SK-N-SH (cell line): ENCODE data around the gene TUBA4B. TPM values are rescaled to one million over a fixed set of nuclear protein-coding genes. Genes with fewer than 3 reads are reported as not detected.
A peak's percentile ranks its signal among the peaks of the same experiment; 100 is the strongest.

ENCODE experiments used
- CTCF ChIA-PET: fragments of 300-600, 350-600 bp; formaldehyde crosslinking; extraction: SDS; loops from one replicate; lab custom pipeline; 2021; lab: Yijun Ruan, JAX
- POLR2A ChIA-PET: fragments of 350-600 bp; sonication (Branson Sonifier 250); formaldehyde crosslinking; extraction: SDS; loops from one replicate; lab custom pipeline; 2020; ENCODE audit warnings: antibody characterized with exemption, inconsistent platforms; lab: Yijun Ruan, JAX
- DNase-seq: peaks from one replicate; pipeline ENCODE4 v3.0.0; 2012
- H2AFZ ChIP-seq: fragments of 200-600 bp; sonication (generic); 2 replicates; pipeline ENCODE4 v1.8.1; 2016; ENCODE audit warnings: antibody characterized with exemption, mild to moderate bottlenecking, low read depth
- H3F3A ChIP-seq: fragments of 200-600 bp; sonication (generic); replicated peaks from 2 replicates; pipeline ENCODE3; 2016; ENCODE audit warnings: antibody characterized with exemption, mild to moderate bottlenecking; ENCODE audit not compliant: insufficient read depth
- H3K27ac ChIP-seq, 2 experiments: fragments of 200-500 bp in 1 of 2; fragments of 200-600 bp in 1 of 2; sonication (Bioruptor generic) in 1 of 2; sonication (generic), shearing (Covaris generic) in 1 of 2; 2 replicates each; pipeline versions ENCODE4 v1.5.1 to v1.6.1; 2014 to 2016; ENCODE audit warnings: low read depth in 2 of 2, inconsistent platforms in 1 of 2, low read length in 1 of 2, mild to moderate bottlenecking in 1 of 2, mixed read lengths in 1 of 2
- H3K27me3 ChIP-seq: fragments of 200-600 bp; sonication (generic), shearing (Covaris generic); 2 replicates; pipeline ENCODE4 v1.6.1; 2016; ENCODE audit warnings: mixed run types; ENCODE audit not compliant: insufficient read depth
- H3K36me3 ChIP-seq, 2 experiments: fragments of 200-500 bp in 1 of 2; fragments of 200-600 bp in 1 of 2; sonication (Bioruptor generic) in 1 of 2; sonication (generic) in 1 of 2; replicated peaks in 1 of 2; 2 replicates each; pipeline versions ENCODE3 to v1.5.1; 2014 to 2016; ENCODE audit warnings: low read length in 1 of 2, mild to moderate bottlenecking in 1 of 2; ENCODE audit not compliant: insufficient read depth in 2 of 2, control insufficient read depth in 1 of 2
- H3K4me1 ChIP-seq, 2 experiments: fragments of 200-500 bp in 1 of 2; fragments of 200-600 bp in 1 of 2; sonication (Bioruptor generic) in 1 of 2; sonication (generic), shearing (Covaris generic) in 1 of 2; 2 replicates each; pipeline versions ENCODE4 v1.5.1 to v1.6.1; 2014 to 2016; ENCODE audit warnings: low read depth in 1 of 2, low read length in 1 of 2, mixed run types in 1 of 2; ENCODE audit not compliant: insufficient read depth in 2 of 2, control insufficient read depth in 1 of 2
- H3K4me2 ChIP-seq: fragments of 200-600 bp; sonication (generic), shearing (Covaris generic); 2 replicates; pipeline ENCODE4 v1.6.1; 2017; ENCODE audit warnings: mixed run types
- H3K4me3 ChIP-seq, 2 experiments: fragments of 200-500 bp in 1 of 2; fragments of 200-600 bp in 1 of 2; sonication (Bioruptor generic) in 1 of 2; sonication (generic), shearing (Covaris generic) in 1 of 2; 2 replicates each; pipeline versions ENCODE4 v1.5.1 to v1.8.1; 2014 to 2016; ENCODE audit warnings: low read depth in 2 of 2, inconsistent platforms in 1 of 2, low read length in 1 of 2, mild to moderate bottlenecking in 1 of 2, mixed read lengths in 1 of 2, moderate library complexity in 1 of 2
- H3K79me2 ChIP-seq: fragments of 200-600 bp; sonication (generic); 2 replicates; pipeline ENCODE4 v1.8.1; 2017; ENCODE audit warnings: mild to moderate bottlenecking; ENCODE audit not compliant: insufficient read depth
- H3K9ac ChIP-seq: fragments of 200-600 bp; sonication (generic); 2 replicates; pipeline ENCODE4 v1.6.1; 2017; ENCODE audit warnings: mixed run types
- H3K9me2 ChIP-seq: fragments of 200-600 bp; sonication (generic); 2 replicates; pipeline ENCODE4 v1.6.1; 2017; ENCODE audit warnings: mixed run types
- H3K9me3 ChIP-seq: fragments of 200-600 bp; sonication (generic); 2 replicates; pipeline ENCODE4 v1.6.1; 2017; ENCODE audit warnings: mixed run types, mild to moderate bottlenecking, moderate library complexity
- H4K20me1 ChIP-seq: fragments of 200-600 bp; sonication (generic); 2 replicates; pipeline ENCODE4 v1.6.1; 2017; ENCODE audit warnings: mild to moderate bottlenecking, mixed run types; ENCODE audit not compliant: insufficient read depth
- FOXJ3 ChIP-seq: sonication (generic); formaldehyde crosslinking; IDR thresholded peaks from 2 replicates; pipeline ENCODE4 v1.5.1; 2020; ENCODE audit warnings: mild to moderate bottlenecking, missing genetic modification reagents
- GABPA ChIP-seq: IDR thresholded peaks from 2 replicates; pipeline ENCODE4 v1.4.0; 2012; ENCODE audit warnings: low read depth, mild to moderate bottlenecking
- GATA2 ChIP-seq: sonication (generic); formaldehyde crosslinking; IDR thresholded peaks from 2 replicates; pipeline ENCODE4 v1.5.0; 2020; ENCODE audit warnings: mild to moderate bottlenecking, missing genetic modification reagents
- IRF3 ChIP-seq: fragments of 150-350 bp; IDR thresholded peaks from 2 replicates; pipeline ENCODE4 v1.6.1; 2016; ENCODE audit warnings: mild to moderate bottlenecking, low read depth, low read length
- MXI1 ChIP-seq: IDR thresholded peaks from 2 replicates; pipeline ENCODE4 v1.6.1; 2012; ENCODE audit warnings: mild to moderate bottlenecking, low read depth, low read length, improper control_type of control experiment
- RAD21 ChIP-seq: IDR thresholded peaks from 2 replicates; pipeline ENCODE4 v1.6.1; 2012; ENCODE audit warnings: mild to moderate bottlenecking, low read length
- RCOR1 ChIP-seq: fragments of 150-350 bp; IDR thresholded peaks from 2 replicates; pipeline ENCODE4 v1.6.1; 2017; ENCODE audit warnings: antibody characterized with exemption, low read length
- REST ChIP-seq: IDR thresholded peaks from 2 replicates; pipeline ENCODE4 v1.6.1; 2012; ENCODE audit warnings: mild to moderate bottlenecking, low read depth, low read length, moderate library complexity
- TCF12 ChIP-seq: IDR thresholded peaks from 2 replicates; pipeline ENCODE4 v1.4.0; 2012
- TEAD4 ChIP-seq: IDR thresholded peaks from 2 replicates; pipeline ENCODE4 v1.4.0; 2012; ENCODE audit warnings: mild to moderate bottlenecking, borderline replicate concordance; ENCODE audit not compliant: insufficient read depth
- USF1 ChIP-seq: IDR thresholded peaks from 2 replicates; pipeline ENCODE4 v1.4.0; 2012; ENCODE audit warnings: low read depth, borderline replicate concordance
- USF2 ChIP-seq: fragments of 150-350 bp; IDR thresholded peaks from 2 replicates; pipeline ENCODE4 v1.6.1; 2017; ENCODE audit warnings: antibody characterized with exemption, low read length, low read depth, borderline replicate concordance
- WGBS: methylation state at CpG from one replicate; pipeline ENCODE4 v1.1.6; 2017; ENCODE audit warnings: low lambda C conversion rate; 5-methylcytosine and 5-hydroxymethylcytosine counted together
- polyA plus RNA-seq, 3 experiments: library from polyadenylated mRNA; depleted of rRNA; stranded (reverse); fragments of >200 nt; gene quantifications; 2 replicates each; pipeline ENCODE4 v1.2.3, GENCODE V29; 2012

The TUBA4B gene
- polyA plus RNA-seq, 1 of the 3 experiments (the other 2 are of a cell fraction) = 0.03 TPM

- Histone ChIP-seq H3K4me1 (peaks cover 0 to 21% of the 10 kb centered on the region in 2 experiments; a peak in 2 of 4 replicates), H4K20me1 (no peaks in the 10 kb centered on the region), H3K79me2 (peaks cover 20% of the 10 kb centered on the region), H3K9me3 (no peaks in the 10 kb centered on the region), H3K27me3 (no peaks in the 10 kb centered on the region), H3K9me2 (no peaks in the 10 kb centered on the region), H3K4me3 (no peak overlapping the region), H3F3A (peaks cover under 1% of the 10 kb centered on the region), H3K36me3 (peaks cover 6 to 30% of the 10 kb centered on the region in 2 experiments), H3K4me2 (no peak overlapping the region), H3K27ac (no peak overlapping the region), H3K9ac (no peak overlapping the region), H2AFZ (no peak overlapping the region)
- no peak for TF ChIP-seq TEAD4
- TF ChIP-seq GATA2 (CRISPR knock-in tag) = no peak
- no peak for TF ChIP-seq USF2
- no peak for TF ChIP-seq GABPA
- no peak for DNase-seq
- WGBS = 90% methylated on average over 25 of the region's 28 CpGs
- CTCF ChIA-PET = interaction anchor here (0.8 to 1.1 kb wide), 2 partner anchors 9 to 50 kb away, joined by 3 read pairs; partner anchors contain the start of gene TUBA4B
- POLR2A ChIA-PET = no interaction called here
Observed at GRCh38 chr2:219243291-219243761, 9.7 kb upstream of the TUBA4B start.

- H3F3A ChIP-seq = peaks cover 15% of the 10 kb centered on the region
- peak overlapping the region; percentile 91 for H3K4me2 ChIP-seq
- no peaks in the 10 kb centered on the region for H3K9me3 ChIP-seq
- peaks cover 20% of the 10 kb centered on the region for H3K79me2 ChIP-seq
- TF ChIP-seq RCOR1 (0 out of 2 replicates have a peak, but pooled peaks have one; percentile 7), FOXJ3 (no peak)
- peak overlapping the region; percentile 78 to 92 for H3K27ac ChIP-seq
- peaks cover 10 to 26% of the 10 kb centered on the region in 2 experiments for H3K4me1 ChIP-seq
- H3K27me3 ChIP-seq = no peaks in the 10 kb centered on the region
- DNase-seq = no peak
- no peaks in the 10 kb centered on the region for H4K20me1 ChIP-seq
- POLR2A ChIA-PET = interaction anchor here (0.5 to 2.9 kb wide), 12 partner anchors 10 to 297 kb away, joined by 3 to 23 read pairs (median 6); partner anchors contain the start of genes ABCB6, ANKZF1, ATG9A and CNPPD1
- WGBS = 21% methylated on average over 6 of the region's 6 CpGs
- CTCF ChIA-PET = interaction anchor here (1.0 to 3.2 kb wide), 10 partner anchors 11 to 264 kb away, joined by 3 to 20 read pairs (median 4); partner anchors contain the start of gene NHEJ1
- H3K36me3 ChIP-seq = peaks cover 6 to 20% of the 10 kb centered on the region in 2 experiments
- H3K4me3 ChIP-seq = peak overlapping the region; percentile 84 to 97
- H2AFZ ChIP-seq = peak overlapping the region; percentile 73
- H3K9me2 ChIP-seq = no peaks in the 10 kb centered on the region
- peak overlapping the region; percentile 94 for H3K9ac ChIP-seq
Observed at GRCh38 chr2:219244789-219245147, 8.3 kb upstream of the TUBA4B start.

- no peaks in the 10 kb centered on the region for H3K9me2 ChIP-seq
- peaks cover 19% of the 10 kb centered on the region for H3F3A ChIP-seq
- H3K9me3 ChIP-seq = no peaks in the 10 kb centered on the region
- ChIA-PET POLR2A (interaction anchor here (0.5 to 2.9 kb wide), 14 partner anchors 10 to 296 kb away, joined by 3 to 23 read pairs (median 4); partner anchors contain the start of genes ABCB6, ANKZF1, ATG9A and CNPPD1), CTCF (interaction anchor here (0.9 to 3.3 kb wide), 16 partner anchors 11 to 265 kb away, joined by 3 to 20 read pairs (median 4); partner anchors contain the start of gene NHEJ1)
- H3K27me3 ChIP-seq = no peaks in the 10 kb centered on the region
- peaks cover 15 to 26% of the 10 kb centered on the region in 2 experiments for H3K4me1 ChIP-seq
- H4K20me1 ChIP-seq = no peaks in the 10 kb centered on the region
- peak within 1 kb of the TSS; percentile 91 for H3K4me2 ChIP-seq
- peak within 1 kb of the TSS; percentile 73 for H2AFZ ChIP-seq
- 0% methylated on average over 17 of the region's 46 CpGs for WGBS
- peak within 1 kb of the TSS; percentile 78 to 92 for H3K27ac ChIP-seq
- peak; percentile 98 for DNase-seq
- peak within 1 kb of the TSS; percentile 84 to 97 for H3K4me3 ChIP-seq
- H3K9ac ChIP-seq = peak within 1 kb of the TSS; percentile 94
- H3K79me2 ChIP-seq = peaks cover 20% of the 10 kb centered on the region
- H3K36me3 ChIP-seq = peaks cover 6 to 16% of the 10 kb centered on the region in 2 experiments
- peak; percentile 3; the same call in 1 of the 2 replicates for TF ChIP-seq RAD21
- no peak for TF ChIP-seq TCF12
- TF ChIP-seq IRF3 = no peak
- no peak for TF ChIP-seq REST
- no peak for TF ChIP-seq USF1
- peak; percentile 85 for TF ChIP-seq MXI1
Observed at GRCh38 chr2:219245148-219245898, 7.7 kb upstream of the TUBA4B start, which contains the start of the genes GLB1L and STK16. TSS of gene GLB1L (minus strand) at chr2:219245444. CDS start at chr2:219243573, 1,871 bp downstream. TSS of gene STK16 (plus strand) at chr2:219245479. CDS start at chr2:219246000, 521 bp downstream.
